SK-N-SH (cell line): ENCODE measurements around the gene PTMS. TPM values are rescaled to one million over a fixed set of nuclear protein-coding genes. Genes with fewer than 3 reads are reported as not detected.

Experiments
- CTCF ChIA-PET: fragments of 300-600, 350-600 bp; formaldehyde crosslinking; extraction: SDS; loops from one replicate; lab custom pipeline; 2021; lab: Yijun Ruan, JAX
- POLR2A ChIA-PET: fragments of 350-600 bp; sonication (Branson Sonifier 250); formaldehyde crosslinking; extraction: SDS; loops from one replicate; lab custom pipeline; 2020; ENCODE audit warnings: antibody characterized with exemption, inconsistent platforms; lab: Yijun Ruan, JAX
- DNase-seq: peaks from one replicate; pipeline ENCODE4 v3.0.0; 2012
- H2AFZ ChIP-seq: fragments of 200-600 bp; sonication (generic); 2 replicates; pipeline ENCODE4 v1.8.1; 2016; ENCODE audit warnings: antibody characterized with exemption, mild to moderate bottlenecking, low read depth
- H3F3A ChIP-seq: fragments of 200-600 bp; sonication (generic); replicated peaks from 2 replicates; pipeline ENCODE3; 2016; ENCODE audit warnings: antibody characterized with exemption, mild to moderate bottlenecking; ENCODE audit not compliant: insufficient read depth
- H3K27ac ChIP-seq, 2 experiments: fragments of 200-500 bp in 1 of 2; fragments of 200-600 bp in 1 of 2; sonication (Bioruptor generic) in 1 of 2; sonication (generic), shearing (Covaris generic) in 1 of 2; 2 replicates each; pipeline versions ENCODE4 v1.5.1 to v1.6.1; 2014 to 2016; ENCODE audit warnings: low read depth in 2 of 2, inconsistent platforms in 1 of 2, low read length in 1 of 2, mild to moderate bottlenecking in 1 of 2, mixed read lengths in 1 of 2
- H3K27me3 ChIP-seq: fragments of 200-600 bp; sonication (generic), shearing (Covaris generic); 2 replicates; pipeline ENCODE4 v1.6.1; 2016; ENCODE audit warnings: mixed run types; ENCODE audit not compliant: insufficient read depth
- H3K36me3 ChIP-seq, 2 experiments: fragments of 200-500 bp in 1 of 2; fragments of 200-600 bp in 1 of 2; sonication (Bioruptor generic) in 1 of 2; sonication (generic) in 1 of 2; replicated peaks in 1 of 2; 2 replicates each; pipeline versions ENCODE3 to v1.5.1; 2014 to 2016; ENCODE audit warnings: low read length in 1 of 2, mild to moderate bottlenecking in 1 of 2; ENCODE audit not compliant: insufficient read depth in 2 of 2, control insufficient read depth in 1 of 2
- H3K4me1 ChIP-seq, 2 experiments: fragments of 200-500 bp in 1 of 2; fragments of 200-600 bp in 1 of 2; sonication (Bioruptor generic) in 1 of 2; sonication (generic), shearing (Covaris generic) in 1 of 2; 2 replicates each; pipeline versions ENCODE4 v1.5.1 to v1.6.1; 2014 to 2016; ENCODE audit warnings: low read depth in 1 of 2, low read length in 1 of 2, mixed run types in 1 of 2; ENCODE audit not compliant: insufficient read depth in 2 of 2, control insufficient read depth in 1 of 2
- H3K4me2 ChIP-seq: fragments of 200-600 bp; sonication (generic), shearing (Covaris generic); 2 replicates; pipeline ENCODE4 v1.6.1; 2017; ENCODE audit warnings: mixed run types
- H3K4me3 ChIP-seq, 2 experiments: fragments of 200-500 bp in 1 of 2; fragments of 200-600 bp in 1 of 2; sonication (Bioruptor generic) in 1 of 2; sonication (generic), shearing (Covaris generic) in 1 of 2; 2 replicates each; pipeline versions ENCODE4 v1.5.1 to v1.8.1; 2014 to 2016; ENCODE audit warnings: low read depth in 2 of 2, inconsistent platforms in 1 of 2, low read length in 1 of 2, mild to moderate bottlenecking in 1 of 2, mixed read lengths in 1 of 2, moderate library complexity in 1 of 2
- H3K79me2 ChIP-seq: fragments of 200-600 bp; sonication (generic); 2 replicates; pipeline ENCODE4 v1.8.1; 2017; ENCODE audit warnings: mild to moderate bottlenecking; ENCODE audit not compliant: insufficient read depth
- H3K9ac ChIP-seq: fragments of 200-600 bp; sonication (generic); 2 replicates; pipeline ENCODE4 v1.6.1; 2017; ENCODE audit warnings: mixed run types
- H3K9me2 ChIP-seq: fragments of 200-600 bp; sonication (generic); 2 replicates; pipeline ENCODE4 v1.6.1; 2017; ENCODE audit warnings: mixed run types
- H3K9me3 ChIP-seq: fragments of 200-600 bp; sonication (generic); 2 replicates; pipeline ENCODE4 v1.6.1; 2017; ENCODE audit warnings: mixed run types, mild to moderate bottlenecking, moderate library complexity
- H4K20me1 ChIP-seq: fragments of 200-600 bp; sonication (generic); 2 replicates; pipeline ENCODE4 v1.6.1; 2017; ENCODE audit warnings: mild to moderate bottlenecking, mixed run types; ENCODE audit not compliant: insufficient read depth
- CHD2 ChIP-seq: fragments of 150-350 bp; IDR thresholded peaks from 2 replicates; pipeline ENCODE4 v1.6.1; 2018; ENCODE audit warnings: low read length; ENCODE audit not compliant: partially characterized antibody
- EZH2phosphoT487 ChIP-seq: fragments of 200-600 bp; sonication (generic); IDR thresholded peaks from 2 replicates; pipeline ENCODE4 v1.6.1; 2017; ENCODE audit warnings: low read depth, mixed run types, mild to moderate bottlenecking, antibody characterized with exemption, moderate library complexity, borderline replicate concordance
- FOXJ3 ChIP-seq: sonication (generic); formaldehyde crosslinking; IDR thresholded peaks from 2 replicates; pipeline ENCODE4 v1.5.1; 2020; ENCODE audit warnings: mild to moderate bottlenecking, missing genetic modification reagents
- FOXM1 ChIP-seq: IDR thresholded peaks from 2 replicates; pipeline ENCODE4 v1.4.0; 2012; ENCODE audit warnings: low read depth, mild to moderate bottlenecking
- GATA2 ChIP-seq: sonication (generic); formaldehyde crosslinking; IDR thresholded peaks from 2 replicates; pipeline ENCODE4 v1.5.0; 2020; ENCODE audit warnings: mild to moderate bottlenecking, missing genetic modification reagents
- MEF2A ChIP-seq: IDR thresholded peaks from 2 replicates; pipeline ENCODE4 v1.4.0; 2012; ENCODE audit warnings: low read depth, borderline replicate concordance
- MXI1 ChIP-seq: IDR thresholded peaks from 2 replicates; pipeline ENCODE4 v1.6.1; 2012; ENCODE audit warnings: mild to moderate bottlenecking, low read depth, low read length, improper control_type of control experiment
- NFIC ChIP-seq: IDR thresholded peaks from 2 replicates; pipeline ENCODE4 v1.4.0; 2012; ENCODE audit warnings: borderline replicate concordance
- PBX3 ChIP-seq: IDR thresholded peaks from 2 replicates; pipeline ENCODE4; 2012
- POLR2AphosphoS5 ChIP-seq: IDR thresholded peaks from 2 replicates; pipeline ENCODE4 v1.6.1; 2012; ENCODE audit warnings: low read depth, low read length
- RAD21 ChIP-seq: IDR thresholded peaks from 2 replicates; pipeline ENCODE4 v1.6.1; 2012; ENCODE audit warnings: mild to moderate bottlenecking, low read length
- RFX5 ChIP-seq: IDR thresholded peaks from 2 replicates; pipeline ENCODE4 v1.6.1; 2012; ENCODE audit warnings: mild to moderate bottlenecking, improper control_type of control experiment, low read length
- RXRA ChIP-seq: IDR thresholded peaks from 2 replicates; pipeline ENCODE4 v1.4.0; 2012; ENCODE audit warnings: low read depth, mild to moderate bottlenecking, borderline replicate concordance
- SIN3A ChIP-seq: IDR thresholded peaks from 2 replicates; pipeline ENCODE4 v1.6.1; 2012; ENCODE audit warnings: low read depth, mild to moderate bottlenecking, low read length, moderate library complexity, borderline replicate concordance
- SMC3 ChIP-seq: IDR thresholded peaks from 2 replicates; pipeline ENCODE4 v1.6.1; 2012; ENCODE audit warnings: low read depth, low read length, improper control_type of control experiment
- TAF1 ChIP-seq: IDR thresholded peaks from 2 replicates; pipeline ENCODE4 v1.6.1; 2012; ENCODE audit warnings: low read depth, mild to moderate bottlenecking, low read length, moderate library complexity, borderline replicate concordance
- USF1 ChIP-seq: IDR thresholded peaks from 2 replicates; pipeline ENCODE4 v1.4.0; 2012; ENCODE audit warnings: low read depth, borderline replicate concordance
- YY1 ChIP-seq: IDR thresholded peaks from 2 replicates; pipeline ENCODE4 v1.4.0; 2012; ENCODE audit warnings: low read depth, mild to moderate bottlenecking
- ZBTB33 ChIP-seq: IDR thresholded peaks from 2 replicates; pipeline ENCODE4 v1.4.0; 2012; ENCODE audit warnings: low read depth, borderline replicate concordance
- WGBS: methylation state at CpG from one replicate; pipeline ENCODE4 v1.1.6; 2017; ENCODE audit warnings: low lambda C conversion rate; 5-methylcytosine and 5-hydroxymethylcytosine counted together
- polyA plus RNA-seq, 3 experiments: library from polyadenylated mRNA; depleted of rRNA; stranded (reverse); fragments of >200 nt; gene quantifications; 2 replicates each; pipeline ENCODE4 v1.2.3, GENCODE V29; 2012
- TF ChIP-seq, protein P1 (sequence below): IDR thresholded peaks from 2 replicates; pipeline ENCODE4 v1.4.0; 2012; ENCODE audit warnings: low read depth
- TF ChIP-seq, protein P2 (sequence below): fragments of 200-600 bp; sonication (generic); IDR thresholded peaks from 2 replicates; pipeline ENCODE4 v1.6.1; 2017; ENCODE audit warnings: antibody characterized with exemption, mild to moderate bottlenecking, moderate library complexity

The PTMS gene
- polyA plus RNA-seq, 1 of the 3 experiments (the other 2 are of a cell fraction) = 661 TPM

DNA sequence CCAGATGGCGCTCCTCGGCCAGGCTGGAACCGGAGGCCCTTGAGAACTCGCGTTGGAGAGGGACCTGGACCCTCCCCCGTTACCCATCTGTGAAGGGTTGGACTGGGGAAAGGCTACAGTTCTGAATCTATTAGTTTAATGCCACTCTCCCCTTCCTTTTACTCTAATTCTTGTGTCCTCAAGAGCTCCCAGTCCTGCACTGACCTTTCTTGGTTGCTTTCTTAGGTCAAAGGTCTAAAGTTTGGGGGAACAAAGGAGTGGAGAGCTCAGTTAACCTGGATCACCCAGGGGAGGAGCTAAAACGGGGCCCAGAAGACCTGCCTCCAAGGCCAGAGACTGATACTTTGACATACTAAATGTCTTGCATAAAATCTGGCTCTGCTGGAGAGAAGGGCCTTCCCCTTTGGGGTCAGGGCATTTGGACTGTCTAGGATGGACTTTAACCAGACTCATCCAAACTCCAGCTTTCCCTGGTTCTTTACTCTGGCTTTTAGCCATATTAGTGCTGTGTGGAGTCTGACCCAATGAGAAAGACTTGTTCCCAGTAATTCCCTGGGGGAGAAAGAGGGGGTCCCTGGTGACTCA, 12.3 kb upstream of the PTMS start (continued):
- TF ChIP-seq ZBTB33 (no peak), SIN3A (peak; percentile 1; the same call in 1 of the 2 replicates), RFX5 (no peak), MEF2A (no peak), PBX3 (no peak), RAD21 (peak; percentile 99), FOXM1 (no peak), GATA2 (CRISPR knock-in tag) (no peak), MXI1 (peak; percentile 51; the same call in 1 of the 2 replicates), YY1 (no peak), EZH2phosphoT487 (no peak), SMC3 (peak; percentile 98), USF1 (no peak), NFIC (no peak), RXRA (no peak)

GRCh38 chr12:6754411-6754810, 11.8 kb upstream of the PTMS start:
- ChIA-PET POLR2A (interaction anchor here (1.3 to 4.8 kb wide), 12 partner anchors 9 to 141 kb away, joined by 3 to 89 read pairs (median 10); partner anchors contain the start of genes COPS7A, P3H3, PTMS and SPSB2), CTCF (interaction anchor here (0.7 to 12.7 kb wide), 26 partner anchors 8 to 224 kb away, joined by 3 to 343 read pairs (median 18); partner anchors contain the start of genes CDCA3, COPS7A, GPR162 and LAG3)
- Histone ChIP-seq H3K79me2 (peaks cover 34% of the 10 kb centered on the region), H3K9me3 (no peaks in the 10 kb centered on the region), H3K27me3 (no peaks in the 10 kb centered on the region), H3K9ac (no peak overlapping the region), H3K4me1 (peaks cover 14 to 18% of the 10 kb centered on the region in 2 experiments), H3K4me2 (peak overlapping the region; percentile 64; the same call in 1 of the 2 replicates), H3F3A (peaks cover 4% of the 10 kb centered on the region), H2AFZ (peak overlapping the region; percentile 41; the same call in 1 of the 2 replicates), H3K4me3 (no peak overlapping the region), H3K27ac (peak overlapping the region; percentile 43 to 80; a peak in 3 of 4 replicates), H3K9me2 (no peaks in the 10 kb centered on the region), H4K20me1 (peaks cover 12% of the 10 kb centered on the region), H3K36me3 (peaks cover 23 to 25% of the 10 kb centered on the region in 2 experiments)
- WGBS = 98% methylated on average over 2 of the region's 2 CpGs
- no peak for DNase-seq
- TF ChIP-seq YY1 (no peak), POLR2AphosphoS5 (no peak), TAF1 (no peak), CHD2 (no peak), EZH2phosphoT487 (no peak), GATA2 (CRISPR knock-in tag) (no peak), FOXJ3 (CRISPR knock-in tag) (no peak), MEF2A (no peak)
- TF ChIP-seq, protein P1, sequence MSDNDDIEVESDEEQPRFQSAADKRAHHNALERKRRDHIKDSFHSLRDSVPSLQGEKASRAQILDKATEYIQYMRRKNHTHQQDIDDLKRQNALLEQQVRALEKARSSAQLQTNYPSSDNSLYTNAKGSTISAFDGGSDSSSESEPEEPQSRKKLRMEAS = no peak
- TF ChIP-seq, protein P2, sequence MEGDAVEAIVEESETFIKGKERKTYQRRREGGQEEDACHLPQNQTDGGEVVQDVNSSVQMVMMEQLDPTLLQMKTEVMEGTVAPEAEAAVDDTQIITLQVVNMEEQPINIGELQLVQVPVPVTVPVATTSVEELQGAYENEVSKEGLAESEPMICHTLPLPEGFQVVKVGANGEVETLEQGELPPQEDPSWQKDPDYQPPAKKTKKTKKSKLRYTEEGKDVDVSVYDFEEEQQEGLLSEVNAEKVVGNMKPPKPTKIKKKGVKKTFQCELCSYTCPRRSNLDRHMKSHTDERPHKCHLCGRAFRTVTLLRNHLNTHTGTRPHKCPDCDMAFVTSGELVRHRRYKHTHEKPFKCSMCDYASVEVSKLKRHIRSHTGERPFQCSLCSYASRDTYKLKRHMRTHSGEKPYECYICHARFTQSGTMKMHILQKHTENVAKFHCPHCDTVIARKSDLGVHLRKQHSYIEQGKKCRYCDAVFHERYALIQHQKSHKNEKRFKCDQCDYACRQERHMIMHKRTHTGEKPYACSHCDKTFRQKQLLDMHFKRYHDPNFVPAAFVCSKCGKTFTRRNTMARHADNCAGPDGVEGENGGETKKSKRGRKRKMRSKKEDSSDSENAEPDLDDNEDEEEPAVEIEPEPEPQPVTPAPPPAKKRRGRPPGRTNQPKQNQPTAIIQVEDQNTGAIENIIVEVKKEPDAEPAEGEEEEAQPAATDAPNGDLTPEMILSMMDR = no peak
